ENCODE measurements around the gene LRRC7.

GRCh38 chr1:69878338-69878737 lies 310.6 kb downstream of the LRRC7 start:
- TF ChIP-seq, protein P1, sequence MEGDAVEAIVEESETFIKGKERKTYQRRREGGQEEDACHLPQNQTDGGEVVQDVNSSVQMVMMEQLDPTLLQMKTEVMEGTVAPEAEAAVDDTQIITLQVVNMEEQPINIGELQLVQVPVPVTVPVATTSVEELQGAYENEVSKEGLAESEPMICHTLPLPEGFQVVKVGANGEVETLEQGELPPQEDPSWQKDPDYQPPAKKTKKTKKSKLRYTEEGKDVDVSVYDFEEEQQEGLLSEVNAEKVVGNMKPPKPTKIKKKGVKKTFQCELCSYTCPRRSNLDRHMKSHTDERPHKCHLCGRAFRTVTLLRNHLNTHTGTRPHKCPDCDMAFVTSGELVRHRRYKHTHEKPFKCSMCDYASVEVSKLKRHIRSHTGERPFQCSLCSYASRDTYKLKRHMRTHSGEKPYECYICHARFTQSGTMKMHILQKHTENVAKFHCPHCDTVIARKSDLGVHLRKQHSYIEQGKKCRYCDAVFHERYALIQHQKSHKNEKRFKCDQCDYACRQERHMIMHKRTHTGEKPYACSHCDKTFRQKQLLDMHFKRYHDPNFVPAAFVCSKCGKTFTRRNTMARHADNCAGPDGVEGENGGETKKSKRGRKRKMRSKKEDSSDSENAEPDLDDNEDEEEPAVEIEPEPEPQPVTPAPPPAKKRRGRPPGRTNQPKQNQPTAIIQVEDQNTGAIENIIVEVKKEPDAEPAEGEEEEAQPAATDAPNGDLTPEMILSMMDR (IDR thresholded peaks at IDR 0.05): no peak
- TF ChIP-seq POLR2AphosphoS5 (IDR thresholded peaks at IDR 0.05): no peak

Data from breast epithelium (tissue), 3 donors.